Central memory CD8-positive, alpha-beta T cell (primary cell): ENCODE measurements around the gene SLC38A1.
"Not testable (repeated sequence)": the region's sequence is repeated elsewhere in the genome, so short reads cannot be mapped to it uniquely, and the experiment has no call there.

Experiments
- ATAC-seq: fragments of 150-1000 bp; cut with Tn5 transposase; replicated peaks from 2 replicates; pipeline ENCODE4 v1.10.0; 2022; ENCODE audit warnings: mild to moderate bottlenecking, moderate FRiP score, moderate number of reproducible peaks; ENCODE audit not compliant: poor library complexity, severe bottlenecking; ENCODE audit errors: extremely low read depth
- DNase-seq, 2 donors: peaks; one replicate each; pipeline ENCODE4 v3.0.0; 2021; ENCODE audit warnings: low spot score in 2 of 2
- H3K27ac Mint-ChIP-seq: one replicate; pipeline ENCODE4 v1.8.0; 2022; ENCODE audit warnings: low read depth, mild to moderate bottlenecking, moderate library complexity, mixed read lengths
- H3K27me3 Mint-ChIP-seq: one replicate; pipeline ENCODE4 v1.8.0; 2022; ENCODE audit warnings: mixed read lengths
- H3K36me3 Mint-ChIP-seq: one replicate; pipeline ENCODE4 v1.8.0; 2022; ENCODE audit warnings: mild to moderate bottlenecking, moderate library complexity, mixed read lengths; ENCODE audit not compliant: insufficient read depth
- H3K4me1 Mint-ChIP-seq: one replicate; pipeline ENCODE4 v1.8.0; 2022; ENCODE audit warnings: mixed read lengths
- H3K4me3 Mint-ChIP-seq: one replicate; pipeline ENCODE4 v1.8.0; 2022; ENCODE audit warnings: mild to moderate bottlenecking, moderate library complexity, mixed read lengths
- H3K9me3 Mint-ChIP-seq: one replicate; pipeline ENCODE4 v1.8.0; 2022; ENCODE audit warnings: mixed read lengths

Gene SLC38A1

GRCh38 chr12:46260124-46260912 lies 8.5 kb downstream of the SLC38A1 start:
- H3K9me3 Mint-ChIP-seq: no peaks in the 10 kb centered on the region
- peaks cover 21% of the 10 kb centered on the region for H3K4me1 Mint-ChIP-seq
- H3K36me3 Mint-ChIP-seq: peaks cover 29% of the 10 kb centered on the region
- DNase-seq: no peak
- H3K27ac Mint-ChIP-seq: no peak overlapping the region
- H3K4me3 Mint-ChIP-seq: no peak overlapping the region
- H3K27me3 Mint-ChIP-seq: no peaks in the 10 kb centered on the region
- ATAC-seq: no peak

GRCh38 chr12:46259713-46260112 lies 9.1 kb downstream of the SLC38A1 start:
- H3K27me3 Mint-ChIP-seq: no peaks in the 10 kb centered on the region
- H3K36me3 Mint-ChIP-seq: peaks cover 33% of the 10 kb centered on the region
- no peak for DNase-seq
- no peak for ATAC-seq
- H3K4me3 Mint-ChIP-seq: no peak overlapping the region
- peaks cover 27% of the 10 kb centered on the region for H3K4me1 Mint-ChIP-seq
- H3K27ac Mint-ChIP-seq: no peak overlapping the region
- H3K9me3 Mint-ChIP-seq: no peaks in the 10 kb centered on the region

GRCh38 chr12:46259071-46259470 lies 9.8 kb downstream of the SLC38A1 start:
- no peak for DNase-seq
- no peaks in the 10 kb centered on the region for H3K27me3 Mint-ChIP-seq
- H3K9me3 Mint-ChIP-seq: no peaks in the 10 kb centered on the region
- no peak overlapping the region for H3K4me3 Mint-ChIP-seq
- peaks cover 37% of the 10 kb centered on the region for H3K36me3 Mint-ChIP-seq
- H3K27ac Mint-ChIP-seq: peak overlapping the region; percentile 17
- H3K4me1 Mint-ChIP-seq: peaks cover 33% of the 10 kb centered on the region
- no peak for ATAC-seq

- peaks cover 40% of the 10 kb centered on the region for H3K4me1 Mint-ChIP-seq
Observed at GRCh38 chr12:46258129-46258528, 10.7 kb downstream of the SLC38A1 start.

DNA sequence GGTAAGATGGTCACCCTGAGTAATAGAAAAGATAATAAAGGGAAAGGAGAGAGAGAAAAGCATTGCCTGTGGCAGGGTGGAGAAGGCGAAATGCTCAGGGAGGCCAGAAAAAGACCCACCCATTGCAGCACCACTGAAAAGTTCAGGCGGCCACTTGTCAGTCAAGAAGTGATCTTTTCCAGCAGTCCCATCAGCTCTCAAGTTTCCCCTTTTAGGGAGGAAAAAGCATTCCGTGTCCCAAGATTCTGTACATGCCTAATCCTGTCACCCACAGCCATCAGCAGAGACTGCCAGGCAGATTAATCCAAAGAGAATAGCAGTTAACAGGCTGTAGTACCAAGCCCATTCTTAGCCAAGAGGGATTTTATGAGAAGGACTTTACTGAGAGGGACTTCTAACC lies 11.9 kb downstream of the SLC38A1 start:
- Mint-ChIP-seq H3K27ac (peak overlapping the region; percentile 88), H3K36me3 (peaks cover 50% of the 10 kb centered on the region), H3K27me3 (no peaks in the 10 kb centered on the region), H3K4me3 (peak overlapping the region; percentile 54), H3K4me1 (peaks cover 48% of the 10 kb centered on the region), H3K9me3 (no peaks in the 10 kb centered on the region)
- ATAC-seq (no peak), DNase-seq (no peak)

More at GRCh38 chr12:46258129-46258528, 10.7 kb downstream of the SLC38A1 start:
- Mint-ChIP-seq H3K9me3 (no peaks in the 10 kb centered on the region), H3K27me3 (no peaks in the 10 kb centered on the region), H3K4me3 (no peak overlapping the region), H3K36me3 (peaks cover 44% of the 10 kb centered on the region), H3K27ac (no peak overlapping the region)
- no peak for DNase-seq
- no peak for ATAC-seq

DNA sequence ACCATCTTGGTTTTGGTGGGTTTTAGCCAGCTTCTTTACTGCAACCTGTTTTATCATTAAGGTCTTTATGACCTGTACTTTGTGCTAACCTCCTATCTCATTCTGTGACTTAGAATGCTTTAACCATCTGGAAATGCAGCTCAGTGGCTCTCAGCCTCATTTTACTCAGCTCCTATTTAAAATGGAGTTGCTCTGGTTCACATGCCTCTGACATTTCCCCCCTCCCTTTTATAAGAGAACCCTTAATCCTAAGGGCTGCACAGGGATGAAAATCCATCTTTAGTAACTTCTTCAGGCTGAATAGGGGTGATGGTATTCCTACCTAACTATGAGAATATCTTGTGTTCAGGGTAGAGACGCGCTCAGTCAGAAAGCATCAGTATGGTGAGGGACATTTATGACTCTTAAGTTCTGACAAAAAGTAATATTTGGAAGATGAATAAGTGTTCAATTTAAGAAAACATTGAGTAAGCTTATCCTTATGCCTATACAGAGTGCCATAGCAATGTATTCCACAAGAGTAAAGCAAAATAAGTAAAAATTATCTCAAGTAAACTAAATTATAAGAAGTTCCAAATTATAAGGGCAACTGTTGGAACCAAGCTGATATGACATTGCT lies 15.2 kb downstream of the SLC38A1 start:
- peak overlapping the region; percentile 68 for H3K27ac Mint-ChIP-seq
- ATAC-seq: no peak
- H3K4me3 Mint-ChIP-seq: no peak overlapping the region
- peaks cover 70% of the 10 kb centered on the region for H3K36me3 Mint-ChIP-seq
- DNase-seq: no peak
- peaks cover 6% of the 10 kb centered on the region for H3K9me3 Mint-ChIP-seq
- H3K27me3 Mint-ChIP-seq: no peaks in the 10 kb centered on the region
- peaks cover 80% of the 10 kb centered on the region for H3K4me1 Mint-ChIP-seq

GRCh38 chr12:46251994-46252393 lies 16.8 kb downstream of the SLC38A1 start:
- peaks cover 82% of the 10 kb centered on the region for H3K36me3 Mint-ChIP-seq
- not testable (repeated sequence) for DNase-seq, H3K4me3 Mint-ChIP-seq, H3K27me3 Mint-ChIP-seq, ATAC-seq, H3K27ac Mint-ChIP-seq
- peaks cover 20% of the 10 kb centered on the region for H3K9me3 Mint-ChIP-seq
- peaks cover 88% of the 10 kb centered on the region for H3K4me1 Mint-ChIP-seq

- Mint-ChIP-seq H3K9me3 (peaks cover 20% of the 10 kb centered on the region), H3K4me3 (peak overlapping the region; percentile 38), H3K36me3 (peaks cover 76% of the 10 kb centered on the region), H3K4me1 (peaks cover 89% of the 10 kb centered on the region), H3K27ac (peak overlapping the region; percentile 46)
- not testable (repeated sequence) for H3K27me3 Mint-ChIP-seq, ATAC-seq, DNase-seq
Observed at GRCh38 chr12:46249960-46250359, 18.9 kb downstream of the SLC38A1 start.

DNA sequence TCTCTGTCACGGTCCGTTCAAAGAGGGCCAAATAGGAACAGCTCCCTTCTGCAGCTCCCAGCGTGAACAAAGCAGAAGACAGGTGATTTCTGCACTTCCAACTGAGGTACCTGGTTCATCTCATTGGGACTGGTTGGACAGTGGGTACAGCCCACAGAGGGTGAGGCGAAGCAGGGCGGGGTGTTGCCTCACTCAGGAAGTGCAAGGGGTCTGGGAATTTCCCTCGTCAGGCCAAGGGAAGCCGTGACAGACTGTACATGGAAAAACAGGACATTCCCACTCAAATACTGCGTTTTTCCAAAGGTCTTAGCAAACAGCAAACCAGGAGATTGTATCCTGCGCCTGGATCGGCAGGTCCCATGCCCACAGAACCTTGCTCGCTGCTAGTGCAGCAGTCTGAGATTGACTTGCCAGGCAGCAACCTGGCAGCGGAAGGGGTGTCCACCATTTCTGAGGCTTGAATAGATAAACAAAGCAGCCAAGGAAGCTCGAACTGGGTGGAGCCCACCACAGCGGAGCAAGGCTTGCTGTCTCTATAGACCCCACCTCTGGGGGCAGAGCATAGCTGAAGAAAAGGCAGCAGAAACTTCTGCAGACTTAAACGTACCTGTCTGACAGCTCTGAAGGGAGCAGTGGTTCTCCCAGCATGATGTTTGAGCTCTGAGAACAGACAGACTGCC lies 22.7 kb downstream of the SLC38A1 start:
- Mint-ChIP-seq H3K4me3 (peak overlapping the region; percentile 46), H3K36me3 (peaks cover 67% of the 10 kb centered on the region), H3K4me1 (peaks cover 91% of the 10 kb centered on the region), H3K9me3 (peaks cover 20% of the 10 kb centered on the region), H3K27me3 (no peaks in the 10 kb centered on the region), H3K27ac (peak overlapping the region; percentile 74)
- DNase-seq: no peak
- ATAC-seq: peak; percentile 21

DNA sequence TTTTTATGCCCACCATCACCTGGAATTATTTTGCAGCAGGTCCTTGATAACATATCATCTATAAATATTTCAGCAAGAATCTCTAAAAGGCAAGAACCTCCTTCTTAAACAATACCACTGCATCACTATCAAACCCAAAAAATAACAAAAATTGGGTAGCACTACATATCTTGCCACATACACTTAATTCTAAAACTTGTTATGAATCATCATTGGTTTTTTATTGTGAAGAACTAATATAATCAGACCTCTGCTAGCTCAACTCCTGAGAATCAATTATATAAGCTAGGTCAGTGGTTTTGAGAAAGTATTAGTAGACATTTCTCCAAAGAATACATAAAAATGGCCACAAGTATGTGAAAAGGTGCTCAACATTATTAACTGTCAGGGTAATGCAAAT lies 23.8 kb downstream of the SLC38A1 start:
- H3K4me1 Mint-ChIP-seq: peaks cover 88% of the 10 kb centered on the region

DNA sequence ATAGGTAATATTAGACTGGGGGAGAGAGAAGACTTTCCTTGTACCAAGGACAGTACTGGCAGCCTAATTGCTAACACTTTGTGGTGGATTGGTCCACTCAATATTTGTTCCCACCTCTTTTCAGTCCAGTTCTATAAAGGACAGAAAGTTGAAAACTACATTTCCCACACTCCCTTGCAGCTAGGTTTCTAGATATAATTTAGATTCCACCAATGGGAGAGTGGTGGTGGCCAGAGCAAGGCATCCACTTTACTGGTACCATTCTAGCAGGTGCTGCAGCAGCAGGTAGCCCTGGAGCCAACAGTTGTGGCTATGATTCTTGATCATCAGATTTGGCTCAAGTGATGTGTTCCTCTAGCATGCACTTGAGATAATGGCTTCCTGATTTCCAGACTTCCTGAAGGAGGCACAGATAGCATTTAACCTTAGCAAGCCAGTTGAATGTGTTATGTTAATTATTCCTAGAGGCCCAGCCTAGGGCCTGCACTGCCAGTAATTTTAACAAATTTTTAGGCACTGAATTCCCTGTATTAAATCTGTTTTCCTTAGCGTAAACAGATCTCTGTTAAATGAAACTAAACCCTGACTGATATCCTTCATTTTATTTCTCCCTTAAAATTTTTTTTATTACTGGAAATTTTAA lies 24.4 kb downstream of the SLC38A1 start:
- DNase-seq: no peak
- Mint-ChIP-seq H3K27me3 (no peaks in the 10 kb centered on the region), H3K27ac (peak overlapping the region; percentile 74), H3K36me3 (peaks cover 68% of the 10 kb centered on the region), H3K4me3 (peak overlapping the region; percentile 0), H3K4me1 (peaks cover 82% of the 10 kb centered on the region), H3K9me3 (peaks cover 18% of the 10 kb centered on the region)
- peak; percentile 11 for ATAC-seq

More for the DNA sequence above, 23.8 kb downstream of the SLC38A1 start:
- ATAC-seq (no peak), DNase-seq (no peak)
- Mint-ChIP-seq H3K27ac (peak overlapping the region; percentile 74), H3K4me3 (peak overlapping the region; percentile 46), H3K36me3 (peaks cover 68% of the 10 kb centered on the region), H3K27me3 (no peaks in the 10 kb centered on the region), H3K9me3 (peaks cover 20% of the 10 kb centered on the region)

DNA sequence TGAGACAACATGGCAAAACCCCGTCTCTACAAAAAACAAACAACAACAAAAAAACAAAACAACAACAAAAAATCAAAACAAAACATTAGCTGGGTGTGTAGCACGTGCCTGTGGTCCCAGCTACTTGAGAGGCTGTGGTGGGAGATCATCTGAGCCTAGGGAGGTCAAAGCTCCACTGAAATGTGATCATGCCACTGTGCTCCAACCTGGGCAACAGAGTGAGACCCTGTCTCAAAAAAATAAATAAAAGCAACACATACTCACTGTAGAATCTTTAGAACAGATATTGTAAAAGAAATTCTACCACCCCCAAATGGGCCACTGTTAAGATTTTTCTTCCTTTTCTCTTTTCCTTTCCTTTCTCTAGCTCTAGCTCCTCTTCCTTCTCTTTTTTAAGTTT lies 26.3 kb downstream of the SLC38A1 start:
- H3K9me3 Mint-ChIP-seq: peaks cover 6% of the 10 kb centered on the region
- peaks cover 77% of the 10 kb centered on the region for H3K4me1 Mint-ChIP-seq
- H3K27ac Mint-ChIP-seq: peak overlapping the region; percentile 67
- no peaks in the 10 kb centered on the region for H3K27me3 Mint-ChIP-seq
- no peak for DNase-seq
- H3K36me3 Mint-ChIP-seq: peaks cover 72% of the 10 kb centered on the region
- ATAC-seq: no peak
- peak overlapping the region; percentile 25 for H3K4me3 Mint-ChIP-seq
